Naive thymus-derived CD4-positive, alpha-beta T cell (primary cell): ENCODE data around the gene NUP50. TPM values are rescaled to one million over a fixed set of nuclear protein-coding genes. Genes with fewer than 3 reads are reported as not detected.

Experiments
- ATAC-seq: fragments of 150-1000 bp; cut with Tn5 transposase; 2 replicates; pipeline ENCODE4 v1.10.0; 2021; ENCODE audit warnings: mild to moderate bottlenecking, moderate library complexity
- CTCF ChIA-PET: fragments of 350-600 bp; sonication (Branson Sonifier 250); formaldehyde crosslinking; loops from one replicate; lab custom pipeline; 2021; ENCODE audit warnings: antibody characterized with exemption; lab: Charles Lee
- POLR2A ChIA-PET: fragments of 350-600 bp; sonication (Branson Sonifier 250); formaldehyde crosslinking; loops from one replicate; lab custom pipeline; 2021; ENCODE audit warnings: antibody characterized with exemption, inconsistent platforms; lab: Charles Lee
- DNase-seq, 9 donors: peaks; one replicate each; pipeline versions ENCODE4 v3.0.0 to v3.0.0-alpha.2; 2020 to 2022; ENCODE audit warnings: mixed read lengths in 1 of 9
- H3K27ac ChIP-seq: one replicate; pipeline ENCODE4 v1.7.0; 2013; ENCODE audit warnings: mild to moderate bottlenecking, low read depth, low read length, moderate library complexity
- H3K27me3 ChIP-seq, 2 donors: one replicate each; pipeline ENCODE4 v1.7.0; 2013; ENCODE audit warnings: low read length in 2 of 2, mild to moderate bottlenecking in 2 of 2, moderate library complexity in 2 of 2; ENCODE audit not compliant: control insufficient read depth in 2 of 2, insufficient read depth in 2 of 2
- H3K36me3 ChIP-seq, 3 experiments: 1 replicate in 2 of 3; 2 replicates in 1 of 3; pipeline ENCODE4 v1.7.0; 2013; ENCODE audit warnings: low read length in 3 of 3, mild to moderate bottlenecking in 3 of 3, moderate library complexity in 1 of 3; ENCODE audit not compliant: insufficient read depth in 3 of 3, control insufficient read depth in 2 of 3
- H3K4me1 ChIP-seq, 2 donors: one replicate each; pipeline ENCODE4 v1.7.0; 2013; ENCODE audit warnings: low read length in 2 of 2, mild to moderate bottlenecking in 2 of 2, moderate library complexity in 1 of 2; ENCODE audit not compliant: control insufficient read depth in 2 of 2, insufficient read depth in 2 of 2
- H3K4me3 ChIP-seq: 2 replicates; pipeline ENCODE4 v1.7.0; 2013; ENCODE audit warnings: mild to moderate bottlenecking, low read length
- H3K9me3 ChIP-seq, 3 experiments: 1 replicate in 2 of 3; 2 replicates in 1 of 3; pipeline ENCODE4 v1.7.0; 2013; ENCODE audit warnings: low read length in 3 of 3; ENCODE audit not compliant: control insufficient read depth in 2 of 3
- H3K27ac Mint-ChIP-seq, 9 donors: one replicate each; pipeline ENCODE4 v1.8.0; 2020 to 2022; ENCODE audit warnings: mixed read lengths in 9 of 9, mild to moderate bottlenecking in 8 of 9, moderate library complexity in 5 of 9, inconsistent platforms in 2 of 9
- H3K27me3 Mint-ChIP-seq, 5 donors: one replicate each; pipeline ENCODE4 v1.8.0; 2021 to 2022; ENCODE audit warnings: mixed read lengths in 5 of 5, mild to moderate bottlenecking in 1 of 5
- H3K36me3 Mint-ChIP-seq, 5 donors: one replicate each; pipeline ENCODE4 v1.8.0; 2020 to 2022; ENCODE audit warnings: mixed read lengths in 5 of 5, mild to moderate bottlenecking in 3 of 5, inconsistent platforms in 1 of 5
- H3K4me1 Mint-ChIP-seq, 7 donors: one replicate each; pipeline ENCODE4 v1.8.0; 2020 to 2022; ENCODE audit warnings: mixed read lengths in 7 of 7, mild to moderate bottlenecking in 3 of 7, inconsistent platforms in 1 of 7
- H3K4me3 Mint-ChIP-seq, 10 donors: one replicate each; pipeline ENCODE4 v1.8.0; 2020 to 2022; ENCODE audit warnings: mild to moderate bottlenecking in 10 of 10, mixed read lengths in 10 of 10, moderate library complexity in 6 of 10, inconsistent platforms in 2 of 10
- H3K9me3 Mint-ChIP-seq, 11 donors: one replicate each; pipeline ENCODE4 v1.8.0; 2020 to 2022; ENCODE audit warnings: mixed read lengths in 11 of 11, mild to moderate bottlenecking in 4 of 11, inconsistent platforms in 1 of 11, moderate library complexity in 1 of 11
- intact Hi-C, 2 donors: fragments of 100-400 bp; cut with micrococcal nuclease; formaldehyde crosslinking; loops; one replicate each; pipeline ENCODE4 v1.15.1; 2023
- polyA plus RNA-seq, 2 donors: library from polyadenylated mRNA; unstranded; fragments of 300-500 nt; fragmentation: Illumina TruSeq; gene quantifications; one replicate each; pipeline ENCODE4 v1.2.3, GENCODE V29; 2021
- total RNA-seq, 6 experiments: library from RNA in 5 of 6; stranded (reverse) in 5 of 6; gene quantifications; 1 replicate in 5 of 6; 2 replicates in 1 of 6; pipeline ENCODE4 v1.2.3 and lab custom pipeline; 2021 to 2026

NUP50 gene
- total and polyA plus RNA-seq, 7 experiments from 2014 or later: 50.6 to 151 (median 113) TPM

DNA sequence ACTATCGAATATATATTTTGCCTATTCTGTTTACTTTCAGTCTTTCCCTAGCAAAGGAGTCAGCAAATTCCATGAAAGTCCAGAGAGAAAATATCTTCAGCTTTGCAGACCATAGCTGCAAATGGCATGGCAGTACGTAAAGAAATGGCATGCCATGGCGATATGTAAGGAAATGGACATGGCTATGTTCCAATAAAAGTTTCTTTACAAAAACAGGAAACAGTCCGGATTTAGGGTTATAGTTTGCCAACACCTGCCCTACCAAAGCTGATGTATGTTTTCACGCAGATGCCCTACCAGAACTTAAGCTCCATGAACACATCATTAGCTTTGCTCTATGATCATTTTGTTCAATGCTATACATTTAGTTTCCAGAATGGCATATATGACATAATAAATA is 57.5 kb downstream of the NUP50 start:
- POLR2A ChIA-PET: no interaction called here
- H3K9me3 Mint-ChIP-seq: no peaks in the 10 kb centered on the region
- H3K27me3 Mint-ChIP-seq: no peaks in the 10 kb centered on the region
- peaks cover 4 to 40% (median 24%) of the 10 kb centered on the region in 7 donors for H3K4me1 Mint-ChIP-seq
- H3K36me3 Mint-ChIP-seq: no peaks in the 10 kb centered on the region
- Histone ChIP-seq H3K4me1 (no peaks in the 10 kb centered on the region), H3K4me3 (no peak overlapping the region), H3K36me3 (no peaks in the 10 kb centered on the region), H3K9me3 (no peaks in the 10 kb centered on the region), H3K27me3 (no peaks in the 10 kb centered on the region), H3K27ac (no peak overlapping the region)
- DNase-seq: no peak
- peak overlapping the region in 1 of 9 donors; percentile 22 for H3K27ac Mint-ChIP-seq
- no peak for ATAC-seq
- no peak overlapping the region for H3K4me3 Mint-ChIP-seq
- intact Hi-C loops: no loop called here
- CTCF ChIA-PET: interaction anchor here (0.5 to 0.9 kb wide), 2 partner anchors 12 to 278 kb away, joined by 3 read pairs; no protein-coding TSS in a partner anchor

GRCh38 chr22:45223304-45224117 is 59.8 kb downstream of the NUP50 start:
- Histone ChIP-seq H3K27ac (no peak overlapping the region), H3K36me3 (no peaks in the 10 kb centered on the region), H3K27me3 (no peaks in the 10 kb centered on the region), H3K9me3 (no peaks in the 10 kb centered on the region), H3K4me3 (no peak overlapping the region), H3K4me1 (no peaks in the 10 kb centered on the region)
- ChIA-PET POLR2A (no interaction called here), CTCF (no interaction called here)
- DNase-seq: no peak
- Mint-ChIP-seq H3K4me1 (peaks cover 6 to 55% (median 30%) of the 10 kb centered on the region in 7 donors), H3K27ac (peak overlapping the region in 2 of 9 donors; percentile 8 to 29), H3K9me3 (no peaks in the 10 kb centered on the region), H3K4me3 (no peak overlapping the region), H3K27me3 (no peaks in the 10 kb centered on the region), H3K36me3 (no peaks in the 10 kb centered on the region)
- intact Hi-C loops: no loop called here
- ATAC-seq: no peak

DNA sequence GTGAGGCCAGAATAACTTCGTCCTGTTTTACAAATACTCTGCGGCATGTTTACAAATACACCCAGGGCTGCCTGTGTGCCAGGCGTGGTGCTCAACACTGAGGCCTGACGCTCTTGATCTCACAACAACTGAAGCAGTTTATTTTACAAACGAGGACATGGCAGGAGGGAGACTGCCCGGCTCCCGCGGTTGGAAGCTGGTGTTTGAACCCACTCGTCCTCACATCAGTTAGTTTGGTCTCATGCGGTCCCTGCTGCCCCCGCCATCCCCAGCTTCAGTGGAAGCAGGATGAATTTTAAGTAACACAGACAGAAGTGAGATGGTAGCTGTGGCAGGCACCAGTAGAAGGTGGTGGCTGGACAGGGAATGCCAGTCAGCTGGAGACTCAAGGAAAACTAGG is 60.6 kb downstream of the NUP50 start:
- ChIA-PET CTCF (no interaction called here), POLR2A (no interaction called here)
- intact Hi-C loops: no loop called here
- Mint-ChIP-seq H3K36me3 (no peaks in the 10 kb centered on the region), H3K4me3 (no peak overlapping the region), H3K27ac (peak overlapping the region in 1 of 9 donors; percentile 8), H3K4me1 (peaks cover 3 to 47% (median 28%) of the 10 kb centered on the region in 7 donors), H3K27me3 (no peaks in the 10 kb centered on the region), H3K9me3 (no peaks in the 10 kb centered on the region)
- DNase-seq (no peak), ATAC-seq (no peak)
- no peaks in the 10 kb centered on the region for H3K36me3 ChIP-seq
- no peaks in the 10 kb centered on the region for H3K9me3 ChIP-seq
- H3K4me3 ChIP-seq: no peak overlapping the region
- no peaks in the 10 kb centered on the region for H3K27me3 ChIP-seq
- no peak overlapping the region for H3K27ac ChIP-seq
- H3K4me1 ChIP-seq: no peaks in the 10 kb centered on the region

DNA sequence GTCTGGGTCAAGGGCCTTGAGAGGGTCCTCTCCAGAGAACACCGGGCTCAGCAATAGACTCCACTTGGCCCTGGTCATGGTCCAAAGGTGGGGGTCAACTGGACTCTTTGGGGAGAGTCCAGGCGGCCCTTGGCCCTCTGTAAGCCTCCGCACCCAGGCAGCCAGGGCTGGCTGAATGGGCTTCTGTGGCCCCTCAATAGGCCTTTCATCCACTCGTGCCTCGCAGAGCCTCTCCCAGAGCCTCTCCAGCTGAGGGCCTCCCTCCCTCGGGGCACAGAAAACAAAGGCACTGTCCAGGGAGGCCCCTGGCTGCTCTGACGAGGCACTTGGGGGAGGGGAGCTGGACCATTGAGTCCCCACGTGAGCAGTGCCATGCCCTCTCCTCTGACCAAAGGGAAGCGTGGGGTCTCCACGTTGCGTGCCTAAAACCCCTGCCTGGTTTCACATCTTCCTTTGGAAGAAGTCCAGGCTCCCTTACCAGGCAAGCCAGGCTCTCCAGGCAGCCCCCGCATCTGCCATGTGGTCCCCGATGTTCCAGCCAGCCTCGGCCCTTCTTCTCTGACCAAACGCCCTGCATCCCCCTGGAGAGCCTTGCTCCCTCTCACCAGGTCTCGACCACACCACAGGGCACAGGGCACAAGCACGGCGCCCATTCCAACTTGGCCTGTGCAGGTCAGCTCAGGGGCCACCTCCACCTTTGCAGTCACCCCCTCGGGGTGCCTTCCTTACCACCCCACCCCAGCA is 61.4 kb downstream of the NUP50 start:
- POLR2A ChIA-PET: no interaction called here
- Histone ChIP-seq H3K4me1 (no peaks in the 10 kb centered on the region), H3K36me3 (no peaks in the 10 kb centered on the region), H3K9me3 (no peaks in the 10 kb centered on the region), H3K27me3 (no peaks in the 10 kb centered on the region), H3K4me3 (no peak overlapping the region), H3K27ac (no peak overlapping the region)
- intact Hi-C loops: no loop called here
- H3K9me3 Mint-ChIP-seq: no peaks in the 10 kb centered on the region
- H3K4me1 Mint-ChIP-seq: peaks cover 2 to 47% (median 26%) of the 10 kb centered on the region in 7 donors
- ATAC-seq (no peak), DNase-seq (no peak)
- H3K27me3 Mint-ChIP-seq: no peaks in the 10 kb centered on the region
- H3K27ac Mint-ChIP-seq: no peak overlapping the region
- H3K36me3 Mint-ChIP-seq: no peaks in the 10 kb centered on the region
- CTCF ChIA-PET: no interaction called here
- no peak overlapping the region for H3K4me3 Mint-ChIP-seq

DNA sequence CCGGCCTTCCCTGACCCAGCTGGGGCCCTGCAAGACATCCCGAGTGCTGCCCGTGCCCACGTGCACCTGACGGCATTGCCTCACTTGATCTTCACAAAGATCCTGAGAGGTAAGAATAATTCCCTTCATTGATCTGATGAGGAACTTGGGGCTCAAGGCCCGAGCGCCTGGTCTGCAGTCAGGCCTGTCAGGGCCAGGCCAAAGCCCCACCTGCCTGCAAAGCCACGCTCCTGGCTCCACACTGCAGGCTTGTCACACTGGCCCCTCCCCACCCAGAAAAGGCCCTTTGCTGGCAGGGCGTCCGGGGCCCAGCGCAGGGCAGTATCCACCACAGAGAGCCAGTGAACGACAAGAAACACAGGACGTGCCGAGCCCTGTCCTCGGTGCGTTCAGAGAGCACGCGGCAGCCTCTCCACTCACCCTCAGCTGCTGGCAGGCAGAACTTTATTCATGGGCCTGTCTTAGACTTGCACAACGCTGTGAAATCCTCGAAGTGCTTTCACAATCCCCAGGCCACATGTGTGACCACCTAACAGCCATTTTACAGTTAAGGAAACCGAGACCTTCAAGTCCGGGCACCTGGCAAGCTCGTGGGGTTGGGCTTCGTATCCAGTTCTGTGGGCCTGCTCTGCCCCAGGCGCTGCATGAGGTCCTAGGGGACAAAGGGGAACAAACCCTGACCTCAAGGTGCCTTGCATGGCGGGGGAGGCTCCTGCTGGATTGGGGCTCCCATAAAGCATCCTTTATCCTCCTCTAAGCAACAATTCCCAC is 62.2 kb downstream of the NUP50 start:
- POLR2A ChIA-PET: no interaction called here
- peak overlapping the region in 1 of 9 donors; percentile 20 for H3K27ac Mint-ChIP-seq

DNA sequence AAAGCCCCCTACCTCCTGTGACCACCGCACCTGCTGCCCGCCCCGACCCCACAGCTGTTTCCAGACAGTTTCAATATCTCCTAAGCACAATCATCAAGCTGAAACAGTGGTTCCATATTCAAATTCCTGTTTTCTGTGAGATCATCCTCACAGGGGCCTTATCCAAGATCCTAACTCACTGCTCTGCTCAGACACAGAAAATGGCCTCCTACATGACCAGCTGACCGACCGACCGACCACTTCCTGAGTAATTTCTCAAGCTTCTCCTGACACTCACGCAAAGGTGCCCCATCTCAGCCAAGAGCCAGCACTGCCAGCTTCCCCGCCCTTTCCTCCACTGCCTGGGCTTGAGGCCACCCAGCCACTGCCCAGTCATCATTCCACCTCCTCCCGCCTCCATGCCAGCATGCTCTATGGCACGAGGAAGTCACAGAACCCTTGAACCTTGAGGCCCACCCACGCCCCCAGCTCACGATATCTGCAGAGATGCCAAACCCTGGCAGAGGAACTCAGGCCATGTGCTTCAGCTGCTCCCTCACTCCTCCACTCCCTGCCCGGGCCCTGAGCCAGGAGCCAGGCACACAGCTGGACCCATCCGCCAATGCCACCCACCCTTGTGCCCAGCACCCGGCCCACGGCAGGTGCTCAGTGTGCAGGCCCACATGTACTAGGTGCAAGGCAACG is 62.9 kb downstream of the NUP50 start:
- Mint-ChIP-seq H3K4me1 (peaks cover 2 to 42% (median 24%) of the 10 kb centered on the region in 7 donors), H3K27ac (peak overlapping the region in 1 of 9 donors; percentile 20), H3K9me3 (no peaks in the 10 kb centered on the region), H3K4me3 (no peak overlapping the region), H3K27me3 (no peaks in the 10 kb centered on the region), H3K36me3 (peaks cover 0 to 3% (median 0%) of the 10 kb centered on the region in 5 donors)
- no peak for DNase-seq
- Histone ChIP-seq H3K4me3 (no peak overlapping the region), H3K27ac (no peak overlapping the region), H3K27me3 (no peaks in the 10 kb centered on the region), H3K4me1 (no peaks in the 10 kb centered on the region), H3K9me3 (no peaks in the 10 kb centered on the region), H3K36me3 (no peaks in the 10 kb centered on the region)
- ChIA-PET POLR2A (no interaction called here), CTCF (no interaction called here)
- peak; percentile 45 for ATAC-seq
- intact Hi-C loops: no loop called here

More for the DNA sequence above, 62.2 kb downstream of the NUP50 start:
- no peaks in the 10 kb centered on the region for H3K9me3 ChIP-seq
- H3K27ac ChIP-seq: no peak overlapping the region
- Mint-ChIP-seq H3K4me1 (peaks cover 2 to 44% (median 26%) of the 10 kb centered on the region in 7 donors), H3K9me3 (no peaks in the 10 kb centered on the region), H3K36me3 (no peaks in the 10 kb centered on the region), H3K4me3 (no peak overlapping the region), H3K27me3 (no peaks in the 10 kb centered on the region)
- no peaks in the 10 kb centered on the region for H3K4me1 ChIP-seq
- CTCF ChIA-PET: no interaction called here
- DNase-seq (no peak), ATAC-seq (peak; percentile 65)
- intact Hi-C loops: no loop called here
- no peaks in the 10 kb centered on the region for H3K36me3 ChIP-seq
- no peaks in the 10 kb centered on the region for H3K27me3 ChIP-seq
- no peak overlapping the region for H3K4me3 ChIP-seq
